Astrocyte (in vitro differentiated cells and primary cell): ENCODE measurements around the gene SNAP29.

ENCODE experiments used
- CTCF ChIP-seq: IDR thresholded peaks from 2 replicates; pipeline ENCODE4 v1.5.1; 2011; ENCODE audit warnings: low read depth, mild to moderate bottlenecking, inconsistent platforms, low read length, moderate library complexity; ENCODE audit not compliant: insufficient read depth
- EZH2 ChIP-seq: IDR thresholded peaks from 2 replicates; pipeline ENCODE4 v1.6.1; 2012; ENCODE audit warnings: mild to moderate bottlenecking, low read length, inconsistent platforms; ENCODE audit not compliant: insufficient read depth

- TF ChIP-seq CTCF (no peak), EZH2 (no peak)
Measured at GRCh38 chr22:20937031-20937793, 78.4 kb downstream of the SNAP29 start.
